Effector CD4-positive, alpha-beta T cell (primary cell): ENCODE measurements around the gene STK39.
A peak's percentile ranks its signal among the peaks of the same experiment; 100 is the strongest.

Source experiments
- DNase-seq: peaks from one replicate; pipeline ENCODE4 v3.0.0-alpha.2; 2020

The STK39 gene

DNA sequence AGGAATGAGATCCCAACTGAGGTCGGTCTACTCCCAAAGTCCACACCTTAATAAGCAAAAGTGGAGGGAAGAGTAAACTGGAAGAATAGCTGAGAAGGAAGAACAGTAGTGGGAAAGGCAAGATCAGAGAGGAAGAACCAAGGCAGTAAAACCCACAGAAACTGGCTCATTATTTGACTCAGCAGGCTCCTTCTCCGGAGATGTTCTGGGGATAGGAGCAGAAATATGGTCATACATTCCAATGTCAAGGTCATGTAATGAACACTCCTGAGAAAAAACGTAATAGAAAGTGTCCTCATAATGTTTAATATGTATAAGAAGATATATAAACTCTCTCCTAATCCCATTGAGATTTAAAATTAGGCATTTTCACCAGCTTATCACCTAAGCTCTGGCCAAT is 39.5 kb downstream of the STK39 start:
- no peak for DNase-seq

GRCh38 chr2:168203762-168204693 is 43.4 kb downstream of the STK39 start:
- DNase-seq, result no peak

DNA sequence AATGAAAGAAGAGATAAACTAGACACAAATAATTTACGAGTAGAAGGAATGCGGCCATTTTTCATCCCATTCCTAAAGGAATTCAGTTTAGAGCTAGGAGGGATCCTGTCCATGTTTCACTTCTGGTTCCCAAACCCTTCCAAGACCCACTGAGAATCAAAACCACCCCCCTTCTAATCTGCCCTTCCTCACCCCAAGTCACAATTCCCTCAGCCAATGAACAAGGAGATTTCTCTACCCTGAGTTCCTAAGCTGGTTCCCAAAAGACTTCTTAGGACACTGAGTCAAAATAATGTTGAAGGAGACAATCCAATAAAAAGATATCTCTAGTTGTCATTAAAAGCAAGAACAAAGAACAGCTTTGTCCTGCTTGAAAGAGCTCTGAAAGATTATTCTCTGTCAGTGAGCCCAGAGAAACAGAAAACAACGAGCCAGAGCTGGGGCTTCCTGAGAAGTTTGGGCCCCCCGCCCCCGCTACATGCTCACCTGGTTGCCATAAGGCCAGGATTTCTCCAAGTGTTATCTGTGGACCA is 45.7 kb downstream of the STK39 start:
- DNase-seq, result no peak

- no peak for DNase-seq
Observed at GRCh38 chr2:168200930-168201583, 46.3 kb downstream of the STK39 start.

GRCh38 chr2:168198476-168199207 is 48.8 kb downstream of the STK39 start:
- no peak for DNase-seq

DNA sequence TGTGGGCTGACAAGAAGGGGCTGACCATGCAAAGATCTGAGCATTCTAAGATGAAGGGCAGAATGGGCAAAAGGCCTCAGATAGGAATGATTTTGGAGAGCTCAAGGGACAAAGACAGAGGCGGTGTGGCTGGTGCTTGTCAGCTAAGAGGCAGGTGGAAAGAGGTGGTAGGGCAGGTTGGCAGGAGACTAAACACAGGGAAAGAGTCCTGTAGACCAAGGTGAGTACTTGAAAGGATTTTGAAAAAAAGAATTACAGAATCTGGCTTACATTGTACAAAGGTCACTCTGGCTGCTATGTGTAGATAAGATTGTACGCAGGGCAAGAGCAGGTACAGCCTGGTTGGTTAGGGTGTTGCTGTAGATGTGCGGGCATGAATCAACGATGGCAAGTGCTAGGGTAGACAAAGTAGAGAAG is 50.6 kb downstream of the STK39 start:
- DNase-seq, result no peak

- no peak for DNase-seq
Observed at GRCh38 chr2:168194784-168195522, 52.4 kb downstream of the STK39 start.

DNA sequence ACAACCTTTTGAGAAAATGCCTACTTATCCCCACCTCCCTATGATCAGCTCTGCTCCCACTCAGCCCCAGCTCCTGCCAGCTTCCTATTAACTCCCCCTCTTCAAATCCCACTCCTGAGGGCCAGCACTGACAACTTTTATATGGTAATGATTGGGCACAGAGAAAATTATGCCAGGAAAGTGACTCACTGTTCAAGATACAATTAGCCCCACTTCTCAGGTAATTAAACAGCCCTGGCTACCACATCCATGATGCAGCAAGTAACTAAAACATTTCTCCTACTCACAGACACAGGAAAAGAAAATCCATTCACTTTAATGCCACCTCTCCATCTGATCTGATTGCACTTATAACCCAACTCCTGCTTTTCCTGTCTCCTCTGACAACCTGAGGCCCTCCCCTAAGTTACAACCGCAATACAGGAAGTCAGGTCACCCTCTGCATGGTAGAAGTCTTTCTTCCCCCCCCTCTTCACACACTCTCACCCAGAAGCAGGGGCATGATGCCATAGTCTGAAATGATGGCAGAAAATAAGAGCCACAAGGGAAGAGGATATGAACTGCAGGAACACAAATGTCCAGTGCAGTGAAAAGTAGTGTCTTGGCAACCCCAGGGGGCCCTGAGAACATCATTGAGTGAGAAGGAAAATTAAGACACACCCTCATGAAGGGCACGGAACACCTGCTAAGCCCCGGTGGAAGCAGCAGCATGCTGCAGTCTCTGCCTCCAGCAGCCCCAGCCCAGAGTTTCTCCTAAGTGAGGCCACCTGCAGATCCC is 54.4 kb downstream of the STK39 start:
- peak; percentile 7 for DNase-seq

- no peak for DNase-seq
Observed at GRCh38 chr2:168191955-168192785, 55.2 kb downstream of the STK39 start.

DNA sequence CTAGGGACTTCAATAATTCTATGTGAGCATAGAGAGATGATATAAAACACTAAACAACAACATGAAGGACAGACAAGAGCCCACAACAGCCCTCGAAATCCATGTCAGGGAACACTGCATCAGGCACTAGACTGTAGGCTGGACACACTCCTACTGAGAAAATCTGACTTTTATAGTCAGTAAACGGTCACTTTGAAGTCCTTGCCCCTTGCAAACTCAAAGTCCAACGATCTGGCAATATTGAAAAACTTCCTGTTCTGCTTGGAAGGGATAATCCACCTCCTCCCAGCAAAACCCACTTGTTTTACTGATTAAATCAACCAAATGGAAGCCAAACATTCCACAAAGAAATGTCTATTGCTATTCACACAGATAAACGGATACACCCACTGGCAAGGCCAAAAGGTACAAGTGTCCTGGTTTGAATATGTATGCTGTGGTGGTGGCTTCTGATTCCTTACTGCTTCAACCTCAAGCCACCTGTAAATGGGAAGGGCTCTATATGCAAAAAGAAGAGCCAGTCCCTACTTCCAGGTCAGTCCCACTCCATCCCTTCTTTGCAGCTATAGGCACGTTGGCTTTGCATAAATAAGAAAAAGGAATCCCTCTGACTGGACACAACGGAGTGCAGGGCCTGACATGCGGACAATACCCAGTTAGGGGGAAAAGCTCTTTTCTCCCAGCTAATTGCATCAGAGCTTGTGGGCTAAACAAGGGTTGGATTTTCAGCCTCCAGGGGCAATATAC is 56.6 kb downstream of the STK39 start:
- no peak for DNase-seq

GRCh38 chr2:168189835-168190569 is 57.4 kb downstream of the STK39 start:
- no peak for DNase-seq

DNA sequence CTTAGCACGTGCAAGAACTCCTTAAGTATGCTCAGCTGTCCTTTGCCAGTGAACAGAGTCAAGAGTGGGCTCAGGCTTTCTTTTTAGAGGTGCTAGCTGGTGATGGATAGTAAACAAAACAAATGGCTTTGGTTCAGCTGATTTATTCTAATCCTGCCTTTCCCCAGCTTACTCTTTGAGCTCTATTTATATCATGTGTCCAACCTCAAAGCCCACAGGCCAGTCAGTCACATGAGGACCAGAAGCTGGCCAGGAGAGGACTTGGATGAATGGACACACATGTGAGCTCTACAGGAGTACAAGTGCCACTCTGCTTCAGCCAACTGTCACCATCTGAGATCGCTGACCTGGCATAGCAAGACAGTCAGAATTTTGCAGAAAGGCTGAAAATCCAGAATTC is 59.4 kb downstream of the STK39 start:
- DNase-seq, result no peak

DNA sequence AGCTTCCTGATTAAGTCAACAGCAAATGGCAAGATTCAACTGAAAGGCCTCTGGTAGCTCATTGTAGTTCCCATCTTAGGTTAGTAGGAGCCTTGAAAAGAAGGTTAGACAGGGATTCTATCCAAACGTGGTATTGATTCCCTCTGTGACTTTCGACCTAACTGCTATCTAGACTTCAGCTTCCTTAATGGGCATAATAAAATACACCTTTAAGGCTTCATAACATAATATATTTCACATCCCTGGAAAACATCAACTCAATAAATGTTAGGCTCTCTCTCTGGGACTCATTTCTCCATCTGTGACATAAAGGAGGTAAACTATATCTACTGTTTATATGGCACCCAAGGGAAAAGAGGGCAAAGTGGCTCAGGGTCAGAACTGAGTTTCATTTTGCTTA is 60.9 kb downstream of the STK39 start:
- DNase-seq, result no peak

DNA sequence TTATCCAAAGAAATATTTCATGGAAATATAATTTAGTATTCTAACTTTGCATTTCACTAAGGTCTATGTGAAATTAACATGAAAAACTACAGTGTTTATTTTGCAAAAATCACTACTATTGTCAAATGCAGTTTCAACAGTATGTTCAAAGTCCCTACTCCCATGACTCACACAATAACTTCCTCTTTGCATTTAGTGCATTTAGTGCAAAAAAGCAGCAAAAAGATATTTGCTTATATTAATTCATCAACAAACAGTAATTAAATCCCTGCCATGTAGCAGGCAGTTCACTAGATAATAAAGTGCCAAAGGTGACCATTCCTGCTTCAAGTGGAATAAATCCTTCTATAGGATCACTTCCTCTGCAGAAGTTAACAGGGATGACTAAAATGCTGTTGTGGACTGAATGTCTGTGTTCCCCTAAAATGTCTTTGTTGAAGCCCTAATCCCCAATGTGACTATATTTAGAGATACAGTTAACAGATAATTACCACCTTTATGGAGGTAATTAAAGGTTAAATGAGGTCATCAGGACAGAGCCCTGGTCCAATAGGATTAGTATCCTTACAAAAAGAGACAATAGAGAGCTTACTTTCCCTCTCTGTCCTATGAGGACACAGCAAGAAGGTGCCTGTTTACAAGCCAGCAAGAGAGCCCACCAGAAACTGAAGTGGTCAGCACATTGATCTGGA is 61.7 kb downstream of the STK39 start:
- DNase-seq, result no peak

DNA sequence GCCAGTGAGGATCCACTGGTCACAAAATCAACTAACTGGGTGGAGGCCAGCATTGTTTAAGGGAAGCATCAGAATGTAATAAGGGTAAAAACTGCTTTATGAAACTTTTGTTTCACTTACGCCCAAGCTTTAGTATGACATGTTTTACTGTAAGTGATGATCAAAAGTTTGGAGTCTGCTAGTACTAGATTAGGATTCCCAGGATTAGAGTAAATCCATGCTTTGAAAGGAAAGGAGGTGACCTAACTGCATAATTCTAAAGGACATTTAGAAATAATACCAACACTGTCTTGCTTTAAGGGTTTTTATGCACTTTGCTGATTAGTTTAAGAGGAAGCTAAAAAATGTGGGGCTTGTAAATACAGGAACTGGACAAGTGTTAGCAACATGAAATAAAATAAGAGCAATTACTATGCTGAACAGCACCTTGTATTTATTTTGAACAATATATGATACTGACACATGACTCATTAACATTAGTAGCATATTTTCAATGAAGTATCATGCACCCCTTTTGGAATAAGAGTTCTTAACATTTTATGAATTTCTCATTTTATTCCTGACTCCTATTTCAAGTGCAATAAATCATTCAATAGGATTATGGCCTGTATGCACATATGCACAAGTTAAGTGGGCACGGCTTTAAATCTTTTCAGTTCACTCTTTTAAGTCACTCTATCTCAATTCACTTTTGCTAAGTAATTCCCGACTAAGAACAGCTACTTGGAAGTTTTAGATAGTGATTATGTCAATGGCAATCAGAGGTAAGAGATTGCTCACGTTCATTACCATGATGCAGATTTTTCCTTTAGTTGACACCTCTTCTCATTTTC is 62.5 kb downstream of the STK39 start:
- DNase-seq, result no peak

GRCh38 chr2:168183308-168183997 is 63.9 kb downstream of the STK39 start:
- DNase-seq, result no peak
